H9 (cell line): Measurements from ENCODE around the gene CALM1. TPM values are rescaled to one million over a fixed set of nuclear protein-coding genes. Genes with fewer than 3 reads are reported as not detected.

Source experiments
- DNase-seq: peaks from one replicate; pipeline ENCODE4 v3.0.0-alpha.2; 2017
- H2AFZ ChIP-seq: one replicate; pipeline ENCODE4 v1.6.1; 2013; ENCODE audit warnings: mild to moderate bottlenecking, low read length, control low read depth, moderate library complexity
- H2AK5ac ChIP-seq: 2 replicates; pipeline ENCODE4 v1.6.1; 2013; ENCODE audit warnings: low read length, control low read depth, mixed read lengths; ENCODE audit not compliant: insufficient read length
- H2BK120ac ChIP-seq: one replicate; pipeline ENCODE4 v1.6.1; 2013; ENCODE audit warnings: low read depth, mild to moderate bottlenecking, low read length, control low read depth, inconsistent platforms; ENCODE audit not compliant: poor library complexity, severe bottlenecking
- H2BK12ac ChIP-seq: 2 replicates; pipeline ENCODE4 v1.6.1; 2013; ENCODE audit warnings: low read length, control low read depth, mixed read lengths, low read depth; ENCODE audit not compliant: insufficient read length
- H2BK15ac ChIP-seq: 2 replicates; pipeline ENCODE4 v1.6.1; 2013; ENCODE audit warnings: low read depth, low read length, control low read depth
- H2BK20ac ChIP-seq: one replicate; pipeline ENCODE4 v1.6.1; 2013; ENCODE audit warnings: low read depth, mild to moderate bottlenecking, low read length, control low read depth, inconsistent platforms; ENCODE audit not compliant: poor library complexity, severe bottlenecking
- H2BK5ac ChIP-seq: 2 replicates; pipeline ENCODE4 v1.6.1; 2013; ENCODE audit warnings: low read length, control low read depth, mixed read lengths; ENCODE audit not compliant: insufficient read length
- H3K14ac ChIP-seq: 2 replicates; pipeline ENCODE4 v1.6.1; 2013; ENCODE audit warnings: low read length, control low read depth; ENCODE audit not compliant: insufficient read depth
- H3K18ac ChIP-seq: 2 replicates; pipeline ENCODE4 v1.6.1; 2013; ENCODE audit warnings: low read depth, mild to moderate bottlenecking, mixed read lengths, low read length, control low read depth; ENCODE audit not compliant: insufficient read length
- H3K23ac ChIP-seq: 2 replicates; pipeline ENCODE4 v1.6.1; 2013; ENCODE audit warnings: low read length, control low read depth, mixed read lengths, low read depth; ENCODE audit not compliant: insufficient read length
- H3K23me2 ChIP-seq: 2 replicates; pipeline ENCODE4 v1.6.1; 2013; ENCODE audit warnings: low read depth, mild to moderate bottlenecking, mixed read lengths, low read length, control low read depth; ENCODE audit not compliant: insufficient read length, poor library complexity, severe bottlenecking
- H3K27ac ChIP-seq: 2 replicates; pipeline ENCODE4 v1.5.1; 2013; ENCODE audit warnings: low read length, control low read depth, mixed read lengths, low read depth; ENCODE audit not compliant: insufficient read length
- H3K27me3 ChIP-seq: 2 replicates; pipeline ENCODE4 v1.6.1; 2013; ENCODE audit warnings: low read length, control low read depth, inconsistent platforms; ENCODE audit not compliant: insufficient read depth
- H3K4ac ChIP-seq: 2 replicates; pipeline ENCODE4 v1.6.1; 2013; ENCODE audit warnings: low read depth, mild to moderate bottlenecking, control low read depth, inconsistent platforms, low read length, moderate library complexity
- H3K4me1 ChIP-seq: 2 replicates; pipeline ENCODE4 v1.6.1; 2013; ENCODE audit warnings: low read length, control low read depth, inconsistent platforms; ENCODE audit not compliant: insufficient read depth
- H3K4me2 ChIP-seq: 2 replicates; pipeline ENCODE4 v1.6.1; 2013; ENCODE audit warnings: low read length, control low read depth, mixed read lengths; ENCODE audit not compliant: insufficient read length, insufficient read depth
- H3K56ac ChIP-seq: 2 replicates; pipeline ENCODE4 v1.6.1; 2013; ENCODE audit warnings: low read depth, mild to moderate bottlenecking, mixed read lengths, low read length, control low read depth; ENCODE audit not compliant: insufficient read length
- H3K79me1 ChIP-seq: 2 replicates; pipeline ENCODE4 v1.6.1; 2013; ENCODE audit warnings: low read depth, mild to moderate bottlenecking, moderate library complexity, low read length, control low read depth, inconsistent platforms; ENCODE audit not compliant: insufficient read depth, poor library complexity, severe bottlenecking
- H3K79me2 ChIP-seq: 2 replicates; pipeline ENCODE4 v1.6.1; 2013; ENCODE audit warnings: low read length, control low read depth, inconsistent platforms; ENCODE audit not compliant: insufficient read depth
- H3K9ac ChIP-seq: 2 replicates; pipeline ENCODE4 v1.6.1; 2013; ENCODE audit warnings: low read length, control low read depth, mixed read lengths; ENCODE audit not compliant: insufficient read length; ENCODE audit errors: extremely low read depth
- H3K9me3 ChIP-seq: one replicate; pipeline ENCODE4 v1.6.1; 2013; ENCODE audit warnings: low read depth, low read length, inconsistent platforms; ENCODE audit not compliant: control insufficient read depth
- H3T11ph ChIP-seq: one replicate; pipeline ENCODE4 v1.6.1; 2013; ENCODE audit warnings: mild to moderate bottlenecking, low read length, control low read depth, inconsistent platforms
- H4K20me1 ChIP-seq: one replicate; pipeline ENCODE4 v1.6.1; 2013; ENCODE audit not compliant: control insufficient read depth, insufficient read length, insufficient read depth
- H4K5ac ChIP-seq: 2 replicates; pipeline ENCODE4 v1.6.1; 2013; ENCODE audit warnings: low read depth, mild to moderate bottlenecking, mixed read lengths, low read length, control low read depth; ENCODE audit not compliant: insufficient read length
- H4K8ac ChIP-seq: replicated peaks from 2 replicates; pipeline ENCODE4 v1.6.1; 2013; ENCODE audit warnings: low read length, control low read depth, mixed read lengths, low read depth; ENCODE audit not compliant: insufficient read length
- H4K91ac ChIP-seq: 2 replicates; pipeline ENCODE4 v1.6.1; 2013; ENCODE audit warnings: low read depth, mild to moderate bottlenecking, moderate library complexity, mixed read lengths, low read length, control low read depth; ENCODE audit not compliant: insufficient read length
- H3K27ac Mint-ChIP-seq, 3 experiments: 2 replicates in 2 of 3; 3 replicates in 1 of 3; pipeline ENCODE4 v1.8.0; 2020 to 2021; ENCODE audit warnings: mixed read lengths in 3 of 3, mild to moderate bottlenecking in 1 of 3, moderate library complexity in 1 of 3
- H3K27me3 Mint-ChIP-seq: 2 replicates; pipeline ENCODE4 v1.8.0; 2021; ENCODE audit warnings: low read depth, mild to moderate bottlenecking, moderate library complexity, mixed read lengths
- H3K36me3 Mint-ChIP-seq, 3 experiments: 2 replicates in 2 of 3; 3 replicates in 1 of 3; pipeline ENCODE4 v1.8.0; 2020 to 2021; ENCODE audit warnings: low read depth in 3 of 3, mixed read lengths in 3 of 3; ENCODE audit not compliant: insufficient read depth in 1 of 3
- H3K4me1 Mint-ChIP-seq, 2 experiments: 2 replicates each; pipeline ENCODE4 v1.8.0; 2020; ENCODE audit warnings: mixed read lengths in 2 of 2
- H3K4me3 Mint-ChIP-seq, 2 experiments: 2 replicates in 1 of 2; 3 replicates in 1 of 2; pipeline ENCODE4 v1.8.0; 2020 to 2021; ENCODE audit warnings: mild to moderate bottlenecking in 2 of 2, mixed read lengths in 2 of 2, moderate library complexity in 1 of 2
- H3K9me3 Mint-ChIP-seq, 2 experiments: 2 replicates in 1 of 2; 3 replicates in 1 of 2; pipeline ENCODE4 v1.8.0; 2020; ENCODE audit warnings: mild to moderate bottlenecking in 2 of 2, mixed read lengths in 2 of 2, moderate library complexity in 1 of 2
- CTCF ChIP-seq: fragments of 200-600 bp; sonication (generic); conservative IDR thresholded peaks from 3 replicates; pipeline ENCODE4 v1.8.0; 2021; ENCODE audit warnings: antibody characterized with exemption, mild to moderate bottlenecking
- WGBS: extraction: QIAGEN DNeasy Blood & Tissue Kit; methylation state at CpG from one replicate; pipeline ENCODE4 v1.1.7; 2013; ENCODE audit warnings: missing lambda C conversion rate, low lambda C conversion rate, mixed read lengths; ENCODE audit not compliant: insufficient read length; ENCODE audit errors: extremely low coverage; 5-methylcytosine and 5-hydroxymethylcytosine counted together
- total RNA-seq: library from RNA; stranded (reverse); gene quantifications from 2 replicates; pipeline ENCODE4 v1.2.1, GENCODE V29; 2021

The CALM1 gene
- total RNA-seq, 1 experiment from 2014 or later = 354 TPM

- Histone ChIP-seq H2BK120ac (no peak overlapping the region), H4K5ac (no peak overlapping the region), H3K4me2 (no peak overlapping the region), H3K4ac (no peak overlapping the region), H3K9me3 (no peaks in the 10 kb centered on the region), H3K27ac (no peak overlapping the region), H4K20me1 (no peaks in the 10 kb centered on the region), H3K18ac (no peak overlapping the region), H3K23ac (no peak overlapping the region), H2BK12ac (no peak overlapping the region), H3K9ac (no peak overlapping the region), H3K56ac (no peak overlapping the region), H4K8ac (no peak overlapping the region), H3K23me2 (no peaks in the 10 kb centered on the region), H2AFZ (no peak overlapping the region), H3K14ac (no peak overlapping the region), H3K79me2 (no peaks in the 10 kb centered on the region), H3K79me1 (no peaks in the 10 kb centered on the region), H2AK5ac (no peak overlapping the region), H3K27me3 (no peaks in the 10 kb centered on the region), H2BK20ac (no peak overlapping the region), H3T11ph (no peak overlapping the region), H4K91ac (no peak overlapping the region), H2BK5ac (no peak overlapping the region), H2BK15ac (no peak overlapping the region), H3K4me1 (no peaks in the 10 kb centered on the region)
- no peak for TF ChIP-seq CTCF
- H3K4me1 Mint-ChIP-seq = peaks cover 3 to 6% of the 10 kb centered on the region in 2 experiments; a peak in 1 of 4 replicates
- no CpG with 5 or more reads among the region's 16 CpGs for WGBS
- H3K9me3 Mint-ChIP-seq = no peaks in the 10 kb centered on the region
- H3K27me3 Mint-ChIP-seq = peaks cover 2% of the 10 kb centered on the region
- no peak overlapping the region for H3K4me3 Mint-ChIP-seq
- no peak overlapping the region for H3K27ac Mint-ChIP-seq
- DNase-seq = no peak
- no peaks in the 10 kb centered on the region for H3K36me3 Mint-ChIP-seq
Observed at GRCh38 chr14:90354551-90355298, 42.1 kb upstream of the CALM1 start.
